ENCODE results near the gene CCDC197. TPM values are rescaled to one million over a fixed set of nuclear protein-coding genes. Genes with fewer than 3 reads are reported as not detected.

Gene CCDC197
- total RNA-seq = 1.3 TPM
- long read RNA-seq, partial matches to known transcripts = 2 of 4 reads
- long read RNA-seq, other reads (novel, unspliced or antisense) = 2 of 4 reads

- DNase-seq = no peak
- intact Hi-C loops (cut with DNase I) = no loop called here
These were observed at the start of gene CCDC197 for GRCh38 chr14:93997082-93997481. Gene CCDC197 (plus strand): TSS chr14:93997301. CDS start chr14:93998132, 831 bp downstream.

GRCh38 chr14:93949511-93950075 is 47.5 kb upstream of the CCDC197 start:
- no peak for ATAC-seq (ENCODE audit: poor library complexity)
- intact Hi-C loops (cut with DNase I) = no loop called here
- DNase-seq = no peak

More at GRCh38 chr14:93997082-93997481, at the start of gene CCDC197:
- ATAC-seq (ENCODE audit: poor library complexity) = no peak

GRCh38 chr14:93950948-93951634 is 46.0 kb upstream of the CCDC197 start:
- intact Hi-C loops (cut with DNase I) = no loop called here

GRCh38 chr14:93951635-93952540 is 45.2 kb upstream of the CCDC197 start:
- ATAC-seq (ENCODE audit: poor library complexity) = no peak
- no peak for DNase-seq
- intact Hi-C loops (cut with DNase I) = no loop called here

More at GRCh38 chr14:93950948-93951634, 46.0 kb upstream of the CCDC197 start:
- ATAC-seq (ENCODE audit: poor library complexity) = no peak
- no peak for DNase-seq

- DNase-seq = no peak
- no peak for ATAC-seq (ENCODE audit: poor library complexity)
- intact Hi-C loops (cut with DNase I) = no loop called here
These were observed 44.3 kb upstream of the CCDC197 start for GRCh38 chr14:93952829-93953228.

- ATAC-seq (ENCODE audit: poor library complexity) = no peak
These were observed 43.8 kb upstream of the CCDC197 start for GRCh38 chr14:93953263-93953662.

GRCh38 chr14:93953739-93954515 is 43.2 kb upstream of the CCDC197 start:
- no peak for ATAC-seq (ENCODE audit: poor library complexity)
- intact Hi-C loops (cut with DNase I) = no loop called here
- DNase-seq = no peak

More at GRCh38 chr14:93953263-93953662, 43.8 kb upstream of the CCDC197 start:
- intact Hi-C loops (cut with DNase I) = no loop called here
- no peak for DNase-seq

GRCh38 chr14:93954516-93954830 is 42.6 kb upstream of the CCDC197 start:
- intact Hi-C loops (cut with DNase I) = no loop called here
- ATAC-seq (ENCODE audit: poor library complexity) (no peak), DNase-seq (no peak)

GRCh38 chr14:93954900-93955849 is 41.9 kb upstream of the CCDC197 start:
- ATAC-seq (ENCODE audit: poor library complexity) = no peak
- intact Hi-C loops (cut with DNase I) = no loop called here
- no peak for DNase-seq

- intact Hi-C loops (cut with DNase I) = no loop called here
- ATAC-seq (ENCODE audit: poor library complexity) = no peak
- DNase-seq = no peak
These were observed 41.1 kb upstream of the CCDC197 start for GRCh38 chr14:93955850-93956481.

GRCh38 chr14:93956514-93957332 is 40.4 kb upstream of the CCDC197 start:
- intact Hi-C loops (cut with DNase I) = no loop called here
- DNase-seq (no peak), ATAC-seq (ENCODE audit: poor library complexity) (peak; percentile 71)

GRCh38 chr14:93957333-93957710 is 39.8 kb upstream of the CCDC197 start:
- DNase-seq (no peak), ATAC-seq (ENCODE audit: poor library complexity) (peak; percentile 4)
- intact Hi-C loops (cut with DNase I) = no loop called here

GRCh38 chr14:93957751-93958566 is 39.1 kb upstream of the CCDC197 start:
- intact Hi-C loops (cut with DNase I) = no loop called here
- DNase-seq (no peak), ATAC-seq (ENCODE audit: poor library complexity) (no peak)

- DNase-seq = no peak
- no peak for ATAC-seq (ENCODE audit: poor library complexity)
- intact Hi-C loops (cut with DNase I) = no loop called here
These were observed 38.4 kb upstream of the CCDC197 start for GRCh38 chr14:93958567-93959238.

All from Right ventricle myocardium superior (tissue), 1 donor.